HG03280 (cell line): ENCODE data around the gene ATRNL1.
"Not testable (repeated sequence)": the region's sequence is repeated elsewhere in the genome, so short reads cannot be mapped to it uniquely, and the experiment has no call there.

Source experiments
- ATAC-seq: cut with Tn5 transposase; IDR thresholded peaks from one replicate; pipeline ENCODE4 v1.9.1; 2021; ENCODE audit warnings: mild to moderate bottlenecking, moderate library complexity; ENCODE audit not compliant: unreplicated experiment

Gene ATRNL1

GRCh38 chr10:115827231-115828009 lies 734.3 kb downstream of the ATRNL1 start:
- ATAC-seq: no peak

GRCh38 chr10:115828182-115828581 lies 735.0 kb downstream of the ATRNL1 start:
- ATAC-seq: not testable (repeated sequence)

- no peak for ATAC-seq
Measured at GRCh38 chr10:115829521-115830205, 736.5 kb downstream of the ATRNL1 start.

- no peak for ATAC-seq
Measured at GRCh38 chr10:115830265-115830970, 737.3 kb downstream of the ATRNL1 start.

- no peak for ATAC-seq
Measured at GRCh38 chr10:115831016-115831415, 737.9 kb downstream of the ATRNL1 start.

- ATAC-seq: no peak
Measured at GRCh38 chr10:115833119-115833518, 740.0 kb downstream of the ATRNL1 start.

GRCh38 chr10:115844591-115844990 lies 751.4 kb downstream of the ATRNL1 start:
- no peak for ATAC-seq

- no peak for ATAC-seq
Measured at GRCh38 chr10:115845921-115846320, 752.8 kb downstream of the ATRNL1 start.

- ATAC-seq: no peak
Measured at GRCh38 chr10:115846528-115846927, 753.4 kb downstream of the ATRNL1 start.

GRCh38 chr10:115849197-115849596 lies 756.0 kb downstream of the ATRNL1 start:
- no peak for ATAC-seq

- ATAC-seq: no peak
Measured at GRCh38 chr10:115850666-115851065, 757.5 kb downstream of the ATRNL1 start.

- ATAC-seq: no peak
Measured at GRCh38 chr10:115851695-115852094, 758.5 kb downstream of the ATRNL1 start.

GRCh38 chr10:115854740-115855435 lies 761.7 kb downstream of the ATRNL1 start:
- no peak for ATAC-seq

GRCh38 chr10:115856580-115856979 lies 763.4 kb downstream of the ATRNL1 start:
- no peak for ATAC-seq

GRCh38 chr10:115857856-115858255 lies 764.7 kb downstream of the ATRNL1 start:
- ATAC-seq: no peak

GRCh38 chr10:115860182-115861107 lies 767.3 kb downstream of the ATRNL1 start:
- ATAC-seq: no peak

- ATAC-seq: no peak
Measured at GRCh38 chr10:115861455-115861854, 768.3 kb downstream of the ATRNL1 start.

GRCh38 chr10:115861864-115862263 lies 768.7 kb downstream of the ATRNL1 start:
- ATAC-seq: no peak

GRCh38 chr10:115866174-115866573 lies 773.0 kb downstream of the ATRNL1 start:
- no peak for ATAC-seq

- no peak for ATAC-seq
Measured at GRCh38 chr10:115866691-115867090, 773.5 kb downstream of the ATRNL1 start.
